Natural killer cell (primary cell): ENCODE data around the gene P2RX2. TPM values are rescaled to one million over a fixed set of nuclear protein-coding genes. Genes with fewer than 3 reads are reported as not detected.

Experiments used
- ATAC-seq, 3 donors: fragments of 150-1000 bp in 2 of 3; fragments of 200-7000 bp in 1 of 3; cut with Tn5 transposase; 1 replicate in 1 of 3; 2 replicates in 2 of 3; pipeline ENCODE4 v1.10.0; 2021; ENCODE audit warnings: mild to moderate bottlenecking in 2 of 3, moderate library complexity in 2 of 3
- DNase-seq, 2 donors: peaks; one replicate each; pipeline versions ENCODE4 v3.0.0 to v3.0.0-alpha.2; 2013 to 2021; ENCODE audit warnings: mixed read lengths in 1 of 2
- H3K27ac ChIP-seq: one replicate; pipeline ENCODE4 v1.5.1; 2013; ENCODE audit warnings: mild to moderate bottlenecking, low read length
- H3K27me3 ChIP-seq: one replicate; pipeline ENCODE4 v1.6.1; 2013; ENCODE audit warnings: low read length; ENCODE audit not compliant: control insufficient read depth, insufficient read depth
- H3K36me3 ChIP-seq: one replicate; pipeline ENCODE4 v1.6.1; 2013; ENCODE audit warnings: low read length; ENCODE audit not compliant: control insufficient read depth, insufficient read depth
- H3K4me1 ChIP-seq: one replicate; pipeline ENCODE4 v1.6.1; 2013; ENCODE audit warnings: low read length; ENCODE audit not compliant: control insufficient read depth, insufficient read depth
- H3K4me3 ChIP-seq: one replicate; pipeline ENCODE4 v1.5.1; 2013; ENCODE audit warnings: low read length
- H3K9me3 ChIP-seq: one replicate; pipeline ENCODE4 v1.6.1; 2013; ENCODE audit warnings: low read length; ENCODE audit not compliant: control insufficient read depth, insufficient read depth
- H3K27ac Mint-ChIP-seq, 2 donors: one replicate each; pipeline ENCODE4 v1.8.0; 2022; ENCODE audit warnings: mild to moderate bottlenecking in 2 of 2, mixed read lengths in 2 of 2, moderate library complexity in 1 of 2
- H3K27me3 Mint-ChIP-seq, 2 donors: one replicate each; pipeline ENCODE4 v1.8.0; 2022; ENCODE audit warnings: low read depth in 2 of 2, mixed read lengths in 2 of 2
- H3K36me3 Mint-ChIP-seq: one replicate; pipeline ENCODE4 v1.8.0; 2022; ENCODE audit warnings: mixed read lengths
- H3K4me1 Mint-ChIP-seq, 2 donors: one replicate each; pipeline ENCODE4 v1.8.0; 2022; ENCODE audit warnings: mixed read lengths in 2 of 2
- H3K4me3 Mint-ChIP-seq: one replicate; pipeline ENCODE4 v1.8.0; 2022; ENCODE audit warnings: mild to moderate bottlenecking, moderate library complexity, mixed read lengths
- H3K9me3 Mint-ChIP-seq, 2 donors: one replicate each; pipeline ENCODE4 v1.8.0; 2022; ENCODE audit warnings: mixed read lengths in 2 of 2
- CTCF ChIP-seq: fragments of 200-600 bp; IDR thresholded peaks from one replicate; pipeline ENCODE4 v1.8.0; 2022; ENCODE audit warnings: antibody characterized with exemption
- WGBS: methylation state at CpG from one replicate; pipeline ENCODE4 v1.1.7; 2013; ENCODE audit warnings: missing lambda C conversion rate; ENCODE audit not compliant: insufficient coverage; 5-methylcytosine and 5-hydroxymethylcytosine counted together
- intact Hi-C: fragments of 100-400 bp; cut with micrococcal nuclease; formaldehyde crosslinking; loops from one replicate; pipeline ENCODE4 v1.14.2; 2022
- total RNA-seq, 4 donors: library from RNA; stranded (reverse); fragments of 120-200 nt in 1 of 4; gene quantifications; one replicate each; pipeline versions ENCODE4 v1.2.3 to v1.2.4, GENCODE V29; 2013 to 2022

The P2RX2 gene
- total RNA-seq, 3 donors from 2014 or later (not counting 1 experiment from before 2014, with no cell fraction given) = not detected

- Mint-ChIP-seq H3K27ac (no peak overlapping the region), H3K27me3 (no peaks in the 10 kb centered on the region), H3K9me3 (no peaks in the 10 kb centered on the region), H3K36me3 (no peaks in the 10 kb centered on the region), H3K4me1 (no peaks in the 10 kb centered on the region), H3K4me3 (no peak overlapping the region)
- no peaks in the 10 kb centered on the region for H3K27me3 ChIP-seq
- no peaks in the 10 kb centered on the region for H3K9me3 ChIP-seq
- DNase-seq (no peak), ATAC-seq (no peak)
- 88% methylated on average over 6 of the region's 6 CpGs for WGBS
- no peak overlapping the region for H3K27ac ChIP-seq
- no peaks in the 10 kb centered on the region for H3K4me1 ChIP-seq
- intact Hi-C loops = no loop called here
- H3K36me3 ChIP-seq = peaks cover 5% of the 10 kb centered on the region
- TF ChIP-seq CTCF = no peak
- H3K4me3 ChIP-seq = no peak overlapping the region
Observed at GRCh38 chr12:132588319-132588718, 30.3 kb upstream of the P2RX2 start.

- no peaks in the 10 kb centered on the region for H3K9me3 ChIP-seq
Observed at GRCh38 chr12:132588821-132589669, 29.5 kb upstream of the P2RX2 start.

GRCh38 chr12:132591107-132591935 is 27.3 kb upstream of the P2RX2 start:
- no peak overlapping the region for H3K27ac Mint-ChIP-seq
- H3K4me3 Mint-ChIP-seq = no peak overlapping the region
- Histone ChIP-seq H3K4me1 (no peaks in the 10 kb centered on the region), H3K27me3 (no peaks in the 10 kb centered on the region), H3K9me3 (no peaks in the 10 kb centered on the region), H3K27ac (no peak overlapping the region), H3K4me3 (no peak overlapping the region), H3K36me3 (no peaks in the 10 kb centered on the region)
- DNase-seq (no peak), ATAC-seq (no peak)
- intact Hi-C loops = no loop called here
- no peaks in the 10 kb centered on the region for H3K36me3 Mint-ChIP-seq
- no peak for TF ChIP-seq CTCF
- H3K27me3 Mint-ChIP-seq = peaks cover 0 to 4% of the 10 kb centered on the region in 2 donors
- peaks cover 0 to 2% of the 10 kb centered on the region in 2 donors for H3K9me3 Mint-ChIP-seq
- peaks cover 6 to 8% of the 10 kb centered on the region in 2 donors for H3K4me1 Mint-ChIP-seq
- WGBS = 95% methylated on average over 45 of the region's 45 CpGs

More at GRCh38 chr12:132588821-132589669, 29.5 kb upstream of the P2RX2 start:
- WGBS = 84% methylated on average over 18 of the region's 19 CpGs
- Mint-ChIP-seq H3K27me3 (peaks cover 0 to 4% of the 10 kb centered on the region in 2 donors), H3K9me3 (peaks cover 0 to 2% of the 10 kb centered on the region in 2 donors), H3K36me3 (no peaks in the 10 kb centered on the region), H3K4me1 (peaks cover 6% of the 10 kb centered on the region in 2 donors), H3K27ac (no peak overlapping the region), H3K4me3 (no peak overlapping the region)
- DNase-seq = no peak
- no peak for TF ChIP-seq CTCF
- Histone ChIP-seq H3K27me3 (no peaks in the 10 kb centered on the region), H3K4me1 (no peaks in the 10 kb centered on the region), H3K4me3 (no peak overlapping the region), H3K27ac (no peak overlapping the region), H3K36me3 (peaks cover under 1% of the 10 kb centered on the region)
- intact Hi-C loops = no loop called here
- no peak for ATAC-seq
